H1 (cell line): Measurements from ENCODE around the gene STIM1. TPM values are rescaled to one million over a fixed set of nuclear protein-coding genes. Genes with fewer than 3 reads are reported as not detected.

Experiments used
- CTCF ChIA-PET: fragments of 300-600 bp; sonication (Branson Sonifier 250); formaldehyde crosslinking; loops from one replicate; lab custom pipeline; 2021; ENCODE audit not compliant: partially characterized antibody; lab: Charles Lee
- POLR2A ChIA-PET: fragments of 300-600 bp; sonication (Branson Sonifier 250); formaldehyde crosslinking; loops from one replicate; lab custom pipeline; 2021; ENCODE audit warnings: inconsistent platforms; ENCODE audit not compliant: partially characterized antibody; lab: Charles Lee
- DNase-seq, 2 experiments: peaks; one replicate each; pipeline versions ENCODE4 v3.0.0 to v3.0.0-alpha.2; 2010 to 2022; ENCODE audit warnings: low spot score in 2 of 2, low read depth in 1 of 2, mixed read lengths in 1 of 2
- FAIRE-seq: peaks from 2 replicates; lab custom pipeline; 2011; peaks lifted over from hg19 to GRCh38; lab: Jason Lieb, UNC
- H2AFZ ChIP-seq: 2 replicates; pipeline ENCODE4 v1.8.1; 2012; ENCODE audit warnings: low read length, inconsistent platforms
- H2AK5ac ChIP-seq: 2 replicates; pipeline ENCODE4 v1.6.1; 2013; ENCODE audit warnings: low read depth, low read length
- H2BK120ac ChIP-seq: replicated peaks from 2 replicates; pipeline ENCODE3; 2013; ENCODE audit warnings: low read depth, low read length, inconsistent platforms
- H2BK12ac ChIP-seq: 2 replicates; pipeline ENCODE4 v1.6.1; 2013; ENCODE audit warnings: low read depth, low read length
- H2BK15ac ChIP-seq: 2 replicates; pipeline ENCODE4 v1.6.1; 2013; ENCODE audit warnings: low read length
- H2BK20ac ChIP-seq: 2 replicates; pipeline ENCODE4 v1.6.1; 2013; ENCODE audit warnings: low read length
- H2BK5ac ChIP-seq: 2 replicates; pipeline ENCODE4 v1.6.1; 2013; ENCODE audit warnings: low read depth, low read length
- H3K14ac ChIP-seq: 2 replicates; pipeline ENCODE4 v1.6.1; 2013; ENCODE audit warnings: inconsistent platforms; ENCODE audit not compliant: insufficient read length
- H3K18ac ChIP-seq: 2 replicates; pipeline ENCODE4 v1.6.1; 2013; ENCODE audit warnings: low read length; ENCODE audit errors: extremely low read depth
- H3K23ac ChIP-seq: 2 replicates; pipeline ENCODE4 v1.6.1; 2013; ENCODE audit warnings: inconsistent platforms; ENCODE audit not compliant: insufficient read length
- H3K23me2 ChIP-seq: 2 replicates; pipeline ENCODE4 v1.6.1; 2013; ENCODE audit warnings: low read depth, low read length
- H3K27ac ChIP-seq: 2 replicates; pipeline ENCODE4 v1.6.1; 2011; ENCODE audit warnings: low read depth, low read length, inconsistent platforms
- H3K27me3 ChIP-seq, 4 experiments: replicated peaks in 1 of 4; 1 replicate in 1 of 4; 2 replicates in 3 of 4; pipeline versions ENCODE4 v1.6.1 to v1.8.1; 2011 to 2013; ENCODE audit warnings: low read length in 3 of 4, mild to moderate bottlenecking in 3 of 4, inconsistent platforms in 2 of 4, mixed read lengths in 2 of 4, moderate library complexity in 1 of 4; ENCODE audit not compliant: control insufficient read depth in 3 of 4, insufficient read depth in 3 of 4; ENCODE audit errors: extremely low read depth in 1 of 4
- H3K36me3 ChIP-seq, 4 experiments: 2 replicates each; pipeline versions ENCODE4 v1.6.1 to v1.8.1; 2011 to 2013; ENCODE audit warnings: mild to moderate bottlenecking in 4 of 4, low read length in 3 of 4, moderate library complexity in 2 of 4, control low read depth in 1 of 4, inconsistent platforms in 1 of 4; ENCODE audit not compliant: insufficient read depth in 4 of 4, control insufficient read depth in 2 of 4
- H3K4ac ChIP-seq: replicated peaks from 2 replicates; pipeline ENCODE3; 2013; ENCODE audit warnings: low read length, low read depth, mixed read lengths, inconsistent platforms; ENCODE audit not compliant: insufficient read length
- H3K4me1 ChIP-seq, 4 experiments: replicated peaks in 1 of 4; 1 replicate in 1 of 4; 2 replicates in 3 of 4; pipeline versions ENCODE4 v1.6.1 to v1.8.1; 2011 to 2013; ENCODE audit warnings: low read length in 3 of 4, inconsistent platforms in 2 of 4, mixed read lengths in 1 of 4; ENCODE audit not compliant: insufficient read depth in 4 of 4, control insufficient read depth in 3 of 4
- H3K4me2 ChIP-seq, 2 experiments: 2 replicates each; pipeline versions ENCODE4 v1.6.1 to v1.8.1; 2011 to 2013; ENCODE audit warnings: low read depth in 2 of 2, low read length in 2 of 2, control low read depth in 1 of 2, inconsistent platforms in 1 of 2, mild to moderate bottlenecking in 1 of 2; ENCODE audit not compliant: insufficient read depth in 1 of 2
- H3K4me3 ChIP-seq, 4 experiments: fragments of 200-600, 300-600 bp in 1 of 4; sonication (generic), shearing (Covaris generic), sonication (Bioruptor Twin) in 1 of 4; 2 replicates each; pipeline versions ENCODE4 v1.5.1 to v1.8.1; 2011 to 2016; ENCODE audit warnings: low read length in 4 of 4, low read depth in 3 of 4, control low read depth in 2 of 4, inconsistent platforms in 2 of 4, mild to moderate bottlenecking in 2 of 4, mixed read lengths in 1 of 4, moderate library complexity in 1 of 4; ENCODE audit not compliant: insufficient read depth in 2 of 4; ENCODE audit errors: extremely low read depth in 1 of 4
- H3K56ac ChIP-seq: replicated peaks from 2 replicates; pipeline ENCODE3; 2013; ENCODE audit warnings: low read depth, mild to moderate bottlenecking, mixed read lengths, low read length, inconsistent platforms; ENCODE audit not compliant: insufficient read length
- H3K79me1 ChIP-seq: 2 replicates; pipeline ENCODE4 v1.6.1; 2013; ENCODE audit warnings: low read depth, low read length, control low read depth
- H3K79me2 ChIP-seq, 2 experiments: 2 replicates each; pipeline versions ENCODE4 v1.6.1 to v1.8.1; 2012 to 2013; ENCODE audit warnings: low read length in 2 of 2, mild to moderate bottlenecking in 2 of 2, inconsistent platforms in 1 of 2; ENCODE audit not compliant: insufficient read depth in 2 of 2, control insufficient read depth in 1 of 2
- H3K9ac ChIP-seq, 4 experiments: replicated peaks in 1 of 4; 1 replicate in 1 of 4; 2 replicates in 3 of 4; pipeline versions ENCODE4 v1.6.1 to v1.8.1; 2011 to 2013; ENCODE audit warnings: low read depth in 3 of 4, low read length in 3 of 4, control low read depth in 2 of 4, mild to moderate bottlenecking in 2 of 4, moderate library complexity in 2 of 4, inconsistent platforms in 1 of 4; ENCODE audit errors: extremely low read depth in 1 of 4
- H3K9me3 ChIP-seq, 2 experiments: 2 replicates each; pipeline versions ENCODE4 v1.6.1 to v1.8.1; 2012 to 2013; ENCODE audit warnings: mild to moderate bottlenecking in 2 of 2, moderate library complexity in 2 of 2, control low read depth in 1 of 2, inconsistent platforms in 1 of 2, low read depth in 1 of 2, low read length in 1 of 2, mixed read lengths in 1 of 2; ENCODE audit not compliant: insufficient read depth in 2 of 2
- H4K20me1 ChIP-seq, 2 experiments: replicated peaks in 1 of 2; 2 replicates each; pipeline versions ENCODE3 to v1.8.1; 2011 to 2013; ENCODE audit warnings: inconsistent platforms in 2 of 2, low read length in 2 of 2, mild to moderate bottlenecking in 1 of 2; ENCODE audit not compliant: insufficient read depth in 2 of 2, control insufficient read depth in 1 of 2
- H4K5ac ChIP-seq: 2 replicates; pipeline ENCODE4 v1.6.1; 2013; ENCODE audit warnings: low read length, low read depth, mixed read lengths, inconsistent platforms; ENCODE audit not compliant: insufficient read length
- H4K8ac ChIP-seq: 2 replicates; pipeline ENCODE4 v1.8.0; 2013; ENCODE audit warnings: mild to moderate bottlenecking, moderate library complexity, low read length, inconsistent platforms; ENCODE audit not compliant: insufficient read depth; ENCODE audit errors: extremely low read depth
- H4K91ac ChIP-seq: replicated peaks from 2 replicates; pipeline ENCODE3; 2013; ENCODE audit warnings: low read length, mixed read lengths, inconsistent platforms; ENCODE audit not compliant: insufficient read length
- ATF3 ChIP-seq: IDR thresholded peaks from 2 replicates; pipeline ENCODE4 v1.6.1; 2011; ENCODE audit warnings: low read depth, mild to moderate bottlenecking, low read length; ENCODE audit not compliant: insufficient read depth
- CBX5 ChIP-seq: fragments of 300-800, 300-1000 bp; sonication (generic); IDR thresholded peaks from 2 replicates; pipeline ENCODE4 v1.7.1; 2016; ENCODE audit warnings: antibody characterized with exemption, low read length, low read depth
- HDAC6 ChIP-seq: IDR thresholded peaks from one replicate; pipeline ENCODE4 v1.7.1; 2012; ENCODE audit warnings: low read depth, mild to moderate bottlenecking, inconsistent platforms, low read length, moderate library complexity
- MAFK ChIP-seq: IDR thresholded peaks from 2 replicates; pipeline ENCODE4 v1.6.1; 2012; ENCODE audit warnings: low read depth, mild to moderate bottlenecking, improper control_type of control experiment, low read length
- NANOG ChIP-seq: IDR thresholded peaks from 2 replicates; pipeline ENCODE4 v1.6.1; 2011; ENCODE audit warnings: low read length, low read depth, mild to moderate bottlenecking, inconsistent platforms; ENCODE audit not compliant: insufficient read depth, poor library complexity, severe bottlenecking
- RBBP5 ChIP-seq: IDR thresholded peaks from 2 replicates; pipeline ENCODE4 v1.7.1; 2012; ENCODE audit warnings: low read depth, mild to moderate bottlenecking, inconsistent platforms, low read length, moderate library complexity, borderline replicate concordance
- RFX5 ChIP-seq: IDR thresholded peaks from 2 replicates; pipeline ENCODE4 v1.6.1; 2011; ENCODE audit warnings: low read depth, low read length, improper control_type of control experiment, borderline replicate concordance
- RNF2 ChIP-seq: fragments of 200-900, 300-1000 bp; sonication (generic); IDR thresholded peaks from 2 replicates; pipeline ENCODE4 v1.7.1; 2016; ENCODE audit warnings: borderline replicate concordance, low read depth, mild to moderate bottlenecking, antibody characterized with exemption, low read length; ENCODE audit not compliant: poor library complexity, severe bottlenecking; ENCODE audit errors: missing control alignments
- SAP30 ChIP-seq: fragments of 300-600 bp; sonication (generic); IDR thresholded peaks from 2 replicates; pipeline ENCODE4 v1.7.1; 2012; ENCODE audit warnings: low read length, moderate library complexity, mild to moderate bottlenecking, inconsistent platforms; ENCODE audit not compliant: insufficient read depth, insufficient replicate concordance
- SRF ChIP-seq: IDR thresholded peaks from 2 replicates; pipeline ENCODE4 v1.6.1; 2011; ENCODE audit warnings: mild to moderate bottlenecking, low read depth, low read length, moderate library complexity
- TBP ChIP-seq: IDR thresholded peaks from 2 replicates; pipeline ENCODE4 v1.6.1; 2011; ENCODE audit warnings: low read depth, low read length, improper control_type of control experiment
- TCF12 ChIP-seq: IDR thresholded peaks from 2 replicates; pipeline ENCODE4 v1.6.1; 2011; ENCODE audit warnings: low read depth, mild to moderate bottlenecking, low read length
- ZNF274 ChIP-seq: IDR thresholded peaks from 2 replicates; pipeline ENCODE4 v1.7.0; 2012; ENCODE audit warnings: low read length, borderline replicate concordance; ENCODE audit errors: extremely low read depth
- WGBS, 2 experiments: shearing (Covaris generic) in 1 of 2; methylation state at CpG; one replicate each; pipeline versions ENCODE4 v1.1.6 to v1.1.7; 2013 to 2015; ENCODE audit warnings: low lambda C conversion rate in 2 of 2, mixed read lengths in 2 of 2, inconsistent platforms in 1 of 2, low coverage in 1 of 2, missing lambda C conversion rate in 1 of 2; ENCODE audit not compliant: insufficient replicate concordance in 2 of 2, insufficient coverage in 1 of 2, insufficient read length in 1 of 2; ENCODE audit errors: extremely low coverage in 1 of 2, missing lambda C conversion rate in 1 of 2; 5-methylcytosine and 5-hydroxymethylcytosine counted together
- polyA plus RNA-seq, 7 experiments: library from polyadenylated mRNA; depleted of rRNA in 3 of 7; stranded (reverse) in 5 of 7; unstranded in 2 of 7; fragments of >200 nt in 5 of 7; fragments of 200-250 nt in 2 of 7; gene quantifications; 1 replicate in 5 of 7; 2 replicates in 1 of 7; 4 replicates in 1 of 7; pipeline versions ENCODE4 v1.2.1 to v1.2.3, GENCODE V29; 2011 to 2013; ENCODE audit warnings: missing spikeins in 2 of 7, mixed read lengths in 2 of 7
- total RNA-seq: library from RNA; stranded (reverse); fragmentation: NEBNext Ultra II Directional; extraction: Animal tissue kit (Norgen Biotek cat#: 25700); gene quantifications from 2 replicates; pipeline ENCODE4 v1.2.1, GENCODE V29; 2021

The STIM1 gene
- total and polyA plus RNA-seq, 2 of the 8 experiments (the other 6 are each of a cell fraction or from before 2014, with no cell fraction given), result 11.1 to 12.2 TPM

- Histone ChIP-seq H3K18ac (no peak overlapping the region), H2BK5ac (no peak overlapping the region), H3K23ac (no peak overlapping the region), H3K27ac (no peak overlapping the region), H4K20me1 (no peaks in the 10 kb centered on the region), H3K23me2 (no peaks in the 10 kb centered on the region), H3K36me3 (no peaks in the 10 kb centered on the region), H3K56ac (no peak overlapping the region), H3K79me1 (no peaks in the 10 kb centered on the region; the same call in 1 of the 2 replicates), H3K9ac (no peak overlapping the region), H4K5ac (no peak overlapping the region), H2BK120ac (no peak overlapping the region), H4K8ac (no peak overlapping the region), H2AK5ac (no peak overlapping the region), H3K4me1 (no peaks in the 10 kb centered on the region), H2AFZ (no peak overlapping the region), H3K4me3 (no peak overlapping the region), H2BK20ac (no peak overlapping the region), H3K14ac (no peak overlapping the region), H3K4me2 (no peak overlapping the region), H3K9me3 (peaks cover 4% of the 10 kb centered on the region in 2 experiments; a peak in 2 of 4 replicates), H3K27me3 (no peaks in the 10 kb centered on the region), H3K4ac (no peak overlapping the region), H4K91ac (no peak overlapping the region), H3K79me2 (no peaks in the 10 kb centered on the region), H2BK12ac (no peak overlapping the region), H2BK15ac (no peak overlapping the region)
- POLR2A ChIA-PET, result no interaction called here
- DNase-seq, result no peak
- CTCF ChIA-PET, result interaction anchor here (1.2 kb wide), 1 partner anchor 33 kb away, joined by 3 read pairs; no protein-coding TSS in a partner anchor
- 83% methylated on average over 1 of the region's 1 CpG; no CpG with 5 or more reads in 1 of the 2 experiments for WGBS, 2 experiments
- FAIRE-seq, result no peak
- TF ChIP-seq SRF (no peak), SAP30 (no peak), TBP (no peak), HDAC6 (no peak), ZNF274 (no peak), RBBP5 (no peak), CBX5 (no peak), RFX5 (no peak), MAFK (no peak), NANOG (no peak), TCF12 (no peak), RNF2 (no peak), ATF3 (no peak)
These were observed 185.0 kb downstream of the STIM1 start for GRCh38 chr11:4040461-4040860.
